GM12878 (cell line): ENCODE results near the gene GPR153.

Experiments
- CBFB ChIP-seq: IDR thresholded peaks from 2 replicates; pipeline ENCODE4 v1.6.1; 2016; ENCODE audit warnings: antibody characterized with exemption, low read depth
- NFXL1 ChIP-seq: fragments of 450-650 bp; IDR thresholded peaks from 2 replicates; pipeline ENCODE4 v1.6.1; 2017; ENCODE audit warnings: antibody characterized with exemption, mild to moderate bottlenecking, borderline replicate concordance
- SMAD1 ChIP-seq: fragments of 450-650 bp; IDR thresholded peaks from 2 replicates; pipeline ENCODE4 v1.6.1; 2018; ENCODE audit warnings: mild to moderate bottlenecking, low read depth; ENCODE audit not compliant: partially characterized antibody

DNA sequence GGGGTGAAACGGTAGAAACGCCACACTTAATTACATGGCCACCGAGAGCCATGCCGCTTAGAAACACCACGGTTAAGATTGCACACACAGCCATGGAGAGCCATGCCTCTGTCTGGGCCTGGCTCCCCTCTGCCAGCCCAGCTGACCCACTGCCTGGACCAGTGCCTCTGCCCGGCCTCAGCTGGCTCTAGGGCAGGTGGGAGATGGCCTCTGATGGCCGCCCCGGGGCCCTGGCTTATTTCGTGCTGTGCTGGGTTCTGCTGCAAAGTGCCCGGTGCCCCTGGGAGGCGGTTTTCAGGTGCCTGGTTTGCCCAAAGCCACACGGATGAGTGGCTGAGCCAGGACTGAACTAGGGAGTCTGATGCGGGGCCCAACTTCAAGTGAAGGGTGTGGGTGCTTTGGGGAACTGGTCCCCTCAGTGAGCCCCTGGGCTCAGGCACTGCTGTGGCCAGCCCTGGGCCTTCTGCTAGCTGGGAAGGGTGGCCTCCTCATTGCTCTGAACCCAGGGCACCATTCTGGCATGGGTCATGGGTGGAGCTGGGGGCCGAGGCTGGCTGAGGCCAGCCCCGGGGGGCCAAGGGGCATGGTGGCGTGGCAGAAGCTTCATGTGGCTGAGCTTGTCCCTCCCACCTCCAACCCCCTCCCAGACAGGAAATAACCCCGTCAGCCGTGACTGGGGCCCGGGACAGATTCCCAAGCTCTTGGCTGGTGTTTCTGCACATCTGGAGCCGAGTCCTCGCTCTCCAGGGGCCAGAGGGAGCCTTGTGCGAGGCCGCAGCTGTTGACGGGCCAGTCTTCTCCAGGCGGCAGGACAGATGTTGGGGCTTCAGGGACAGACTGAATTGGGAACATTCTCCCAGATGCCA, 1.9 kb upstream of the GPR153 start:
- no peak for TF ChIP-seq CBFB
- no peak for TF ChIP-seq NFXL1
- no peak for TF ChIP-seq SMAD1
